H1 (cell line): ENCODE data around the gene PRKN.

ENCODE experiments used
- CTCF ChIP-seq, 3 experiments: IDR thresholded peaks; 1 replicate in 2 of 3; 2 replicates in 1 of 3; pipeline versions ENCODE4 v1.5.1 to v1.6.1; 2011; ENCODE audit warnings: low read length in 3 of 3, mild to moderate bottlenecking in 3 of 3, inconsistent platforms in 2 of 3, low read depth in 1 of 3, moderate library complexity in 1 of 3; ENCODE audit not compliant: insufficient read depth in 1 of 3; ENCODE audit errors: control extremely low read depth in 1 of 3
- EP300 ChIP-seq, 2 experiments: IDR thresholded peaks; 1 replicate in 1 of 2; 2 replicates in 1 of 2; pipeline ENCODE4 v1.6.1; 2011 to 2012; ENCODE audit warnings: low read depth in 2 of 2, low read length in 2 of 2, mild to moderate bottlenecking in 2 of 2, borderline replicate concordance in 1 of 2, inconsistent platforms in 1 of 2, moderate library complexity in 1 of 2
- SIX5 ChIP-seq: IDR thresholded peaks from 2 replicates; pipeline ENCODE4 v1.6.1; 2011; ENCODE audit warnings: mild to moderate bottlenecking, low read depth, low read length
- SUZ12 ChIP-seq: fragments of 200-600 bp; sonication (generic); IDR thresholded peaks from 2 replicates; pipeline ENCODE4 v1.6.1; 2012; ENCODE audit warnings: mild to moderate bottlenecking, inconsistent platforms, low read length, moderate library complexity, mixed read lengths

- TF ChIP-seq EP300 (IDR thresholded peaks at IDR 0.05; ENCODE audit: borderline replicate concordance in 1 of 2, low read depth in 2 of 2, low read length in 2 of 2) = no peak
- TF ChIP-seq CTCF (IDR thresholded peaks at IDR 0.05; ENCODE audit: control extremely low read depth in 1 of 3, insufficient read depth in 1 of 3, low read depth in 1 of 3, low read length in 3 of 3) = no peak
- TF ChIP-seq SUZ12 = no peak
- TF ChIP-seq SIX5 = no peak
Observed at GRCh38 chr6:162230147-162230752, 497.3 kb downstream of the PRKN start.
